GM18909 (cell line): ENCODE results near the gene PSAPL1.

Experiments
- ATAC-seq: cut with Tn5 transposase; IDR thresholded peaks from one replicate; pipeline ENCODE4 v1.9.1; 2021; ENCODE audit warnings: mild to moderate bottlenecking; ENCODE audit not compliant: unreplicated experiment, poor library complexity

Gene PSAPL1

DNA sequence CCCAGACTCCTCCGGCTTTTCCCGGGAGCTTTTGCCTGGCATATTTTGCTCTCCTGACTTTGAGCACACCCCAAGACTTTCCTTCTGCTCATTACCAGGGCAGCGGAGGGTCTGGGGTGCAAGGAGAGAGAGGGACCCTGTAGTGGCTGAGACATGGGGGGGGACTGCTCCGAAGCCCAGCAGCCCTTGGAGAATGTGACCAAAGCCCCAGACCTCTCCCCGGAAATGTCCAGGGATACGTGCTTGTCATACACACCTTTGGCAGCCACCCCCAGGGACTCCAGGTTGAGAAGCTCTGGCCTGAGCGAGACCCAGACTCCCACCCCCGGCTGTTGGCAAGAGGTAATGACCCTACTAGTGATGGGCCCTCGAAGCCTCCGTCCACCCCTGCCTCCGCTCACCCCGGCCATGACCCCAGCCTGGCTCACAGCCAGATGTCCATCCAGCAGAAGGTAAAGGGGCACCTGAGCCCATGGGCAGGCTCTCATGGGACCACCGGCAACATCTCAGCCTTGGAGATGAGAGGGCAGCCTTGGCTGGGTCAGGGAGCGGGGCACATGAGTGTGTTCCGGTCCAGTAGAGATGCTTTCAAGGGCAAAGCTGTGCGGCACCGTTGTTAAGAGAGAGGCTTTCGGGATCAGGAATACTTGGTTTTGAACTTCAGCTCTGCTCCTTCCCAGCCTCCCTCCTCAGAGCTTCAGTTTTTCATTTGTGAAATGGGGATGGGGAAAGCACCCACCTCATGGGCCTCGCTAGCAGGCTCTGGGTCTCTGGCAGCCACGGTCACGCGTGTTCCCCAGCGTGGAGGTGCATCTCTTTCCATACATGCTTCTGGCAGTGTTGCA lies 2.0 kb downstream of the PSAPL1 start:
- no peak for ATAC-seq

DNA sequence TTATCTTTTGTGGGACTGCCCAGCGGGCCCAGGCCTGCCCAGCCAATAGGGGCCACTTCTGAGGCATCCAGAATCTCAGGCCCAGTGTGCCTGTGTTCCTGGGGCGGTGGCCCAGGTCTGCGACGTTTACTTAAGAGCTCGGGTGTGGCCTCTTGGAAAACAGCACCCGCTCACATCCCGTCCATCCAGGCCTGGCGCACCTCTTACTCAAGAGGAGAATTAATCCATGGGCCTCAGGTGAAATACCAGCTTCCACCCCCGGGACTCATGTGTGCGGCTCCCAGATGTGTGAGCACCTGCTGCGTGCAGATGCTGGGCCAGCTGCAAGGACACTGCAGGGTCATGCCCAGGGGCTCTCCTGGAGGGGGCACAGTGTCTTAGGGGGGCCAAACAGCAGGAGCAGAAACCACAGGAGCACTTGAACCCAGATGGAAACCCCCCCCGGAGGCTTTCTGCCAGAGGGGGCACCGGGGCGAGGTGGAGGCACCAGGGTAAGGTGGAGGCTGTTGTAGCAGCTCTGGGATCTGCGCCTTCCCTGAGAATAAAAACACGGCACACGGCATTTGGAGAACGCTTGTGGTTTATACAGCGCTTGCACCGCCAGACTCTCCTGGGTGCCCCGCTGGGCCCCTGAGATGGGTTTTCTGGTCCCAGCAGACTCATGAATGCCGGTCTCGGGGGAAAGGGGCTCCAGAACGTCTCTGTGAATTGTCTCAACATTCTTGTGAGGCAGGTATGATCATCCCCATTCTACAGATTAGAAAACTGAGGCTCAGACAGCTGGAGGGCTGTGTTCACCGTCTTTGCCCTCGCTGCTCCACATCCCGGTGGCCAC lies 2.8 kb downstream of the PSAPL1 start:
- ATAC-seq, result no peak

DNA sequence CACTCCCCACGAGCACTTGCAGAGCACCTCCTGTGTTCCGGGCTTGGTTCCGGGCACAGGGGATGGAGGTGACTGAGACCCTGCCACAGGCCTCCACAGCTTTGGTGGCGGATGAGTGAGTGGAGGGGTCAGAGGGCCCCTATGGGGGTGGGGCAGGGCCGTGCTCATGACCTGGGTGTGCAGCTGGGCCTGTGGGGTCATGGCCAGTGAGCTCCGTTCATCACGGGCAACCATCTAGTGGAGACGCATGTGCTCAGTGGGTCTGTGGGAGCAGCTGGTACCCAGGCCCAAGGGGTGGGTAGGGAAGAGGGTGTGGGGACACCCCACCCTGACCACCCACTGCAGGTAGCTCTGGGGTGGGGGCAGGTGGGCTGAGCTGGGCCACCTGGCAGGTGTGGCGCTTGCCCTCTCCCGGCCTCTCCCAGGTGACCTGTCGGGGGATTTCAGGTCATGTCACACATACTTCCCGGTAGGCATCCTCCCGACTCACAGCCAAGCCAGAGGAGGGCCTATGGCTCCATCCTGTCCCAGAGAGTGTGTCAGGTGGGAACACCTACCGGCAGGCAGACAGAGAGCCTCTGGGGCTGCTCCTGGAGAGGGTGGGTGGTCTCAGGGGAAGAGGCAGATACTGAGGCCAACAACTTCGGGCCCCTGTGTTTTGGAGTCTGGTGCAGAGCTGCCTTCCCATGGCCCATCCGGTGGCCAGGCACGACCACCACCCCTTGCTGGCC lies 3.6 kb downstream of the PSAPL1 start:
- no peak for ATAC-seq

DNA sequence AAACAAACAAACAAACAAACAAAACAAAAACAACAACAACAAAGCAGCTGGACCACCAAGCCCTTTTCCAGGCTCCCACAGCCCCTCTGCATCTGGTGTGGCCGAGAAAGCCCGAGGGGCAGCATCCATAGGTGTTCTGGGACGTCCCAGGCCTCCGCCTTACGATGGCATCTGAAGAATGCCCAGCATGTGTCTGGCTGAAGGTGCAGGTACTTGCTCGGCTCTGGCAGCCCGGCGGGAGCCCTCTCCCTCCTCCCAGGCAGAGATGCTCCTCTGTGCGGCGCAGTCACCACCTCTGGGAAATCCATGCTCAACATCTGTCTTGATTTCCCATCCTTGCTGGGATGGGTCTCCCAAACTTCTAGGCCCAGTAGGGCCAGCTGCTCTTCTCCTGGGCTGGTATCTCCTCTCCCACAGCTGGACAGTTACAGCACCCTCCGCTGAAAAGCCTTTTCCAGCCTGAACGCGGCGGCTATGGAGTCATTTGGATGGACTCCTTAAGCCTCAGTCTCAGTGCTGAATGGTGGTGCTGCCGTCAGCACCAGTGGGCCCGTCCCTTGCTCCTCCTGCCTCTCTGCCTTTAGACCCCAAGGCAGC lies 4.3 kb downstream of the PSAPL1 start:
- ATAC-seq, result no peak

DNA sequence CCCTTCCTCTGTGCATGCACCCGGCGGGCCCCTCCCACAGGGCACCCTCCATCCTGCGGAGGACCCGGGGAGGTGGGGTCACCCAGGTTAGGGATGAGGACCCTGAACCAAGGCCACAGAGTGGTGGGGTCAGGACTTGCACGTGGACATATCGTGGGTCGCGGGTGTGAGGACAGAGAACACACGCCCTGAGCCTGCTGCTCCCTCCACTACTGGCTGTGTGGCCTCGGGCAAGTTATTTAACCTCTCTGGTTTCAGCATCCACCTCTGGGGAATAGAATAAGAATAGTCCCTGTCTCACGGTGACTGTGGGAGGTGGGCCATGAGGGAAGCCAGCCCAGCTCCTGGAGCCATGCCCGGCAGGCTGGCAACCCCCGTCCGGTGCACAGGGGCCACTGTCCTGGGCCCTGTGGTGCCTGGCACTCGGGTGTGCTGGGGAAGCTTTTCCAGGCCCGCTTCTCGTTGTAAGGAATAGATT lies 5.1 kb downstream of the PSAPL1 start:
- no peak for ATAC-seq

DNA sequence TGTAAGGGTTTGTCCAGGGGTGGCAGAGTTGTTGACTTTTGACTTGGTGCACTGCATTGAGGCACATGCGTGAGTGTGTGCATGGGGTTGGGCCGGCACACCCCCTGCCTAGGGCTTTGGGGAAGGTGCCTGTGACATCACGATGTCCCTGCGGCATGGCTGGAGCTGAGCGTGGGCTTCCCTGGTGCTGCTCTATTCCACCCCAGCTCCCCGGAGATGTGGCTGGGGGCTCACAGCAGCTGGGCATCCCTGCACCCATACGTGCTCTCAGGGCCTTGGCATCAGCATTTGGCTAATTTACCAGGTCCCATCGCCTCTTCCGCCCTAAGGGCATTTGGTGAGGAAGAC lies 5.7 kb downstream of the PSAPL1 start:
- ATAC-seq, result no peak

DNA sequence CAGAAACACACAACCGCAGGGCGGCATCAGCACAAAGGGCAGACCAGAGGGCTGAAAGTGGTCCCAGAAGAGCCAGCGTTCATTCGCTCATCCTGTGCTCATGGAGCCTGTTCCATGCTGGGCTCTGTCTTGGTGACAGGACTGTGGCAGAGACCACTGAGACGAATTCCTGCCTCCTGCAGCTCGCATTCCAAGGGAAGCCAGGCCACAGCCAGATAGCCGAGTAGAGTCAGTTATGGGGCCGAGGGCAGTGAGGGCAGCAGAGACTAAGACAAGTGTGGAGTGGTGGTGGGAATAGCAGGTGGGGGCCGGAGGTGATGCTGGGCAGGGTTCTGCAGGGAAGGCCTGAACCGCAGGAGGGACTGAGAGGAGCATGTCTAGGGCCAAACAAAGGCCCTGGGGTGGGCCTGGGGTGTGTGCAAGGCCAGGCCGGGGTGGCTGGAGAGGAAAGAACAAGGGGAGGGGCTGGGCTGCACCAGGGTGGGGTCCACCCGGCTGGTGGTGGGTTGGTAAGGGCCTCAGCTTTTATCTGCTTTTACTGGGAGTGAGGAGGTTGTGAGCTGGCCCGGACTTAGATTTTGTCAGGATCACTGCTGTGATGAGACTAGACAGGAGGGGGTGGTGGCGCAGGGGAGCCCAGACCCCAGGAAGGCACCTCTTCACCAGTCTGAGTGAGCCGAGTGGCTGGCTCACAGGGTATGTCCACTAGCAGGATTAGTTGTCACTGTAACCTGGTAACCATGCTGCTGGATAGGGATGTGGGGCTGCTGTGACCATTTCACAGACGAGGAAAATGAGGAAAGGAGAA lies 6.3 kb downstream of the PSAPL1 start:
- no peak for ATAC-seq

DNA sequence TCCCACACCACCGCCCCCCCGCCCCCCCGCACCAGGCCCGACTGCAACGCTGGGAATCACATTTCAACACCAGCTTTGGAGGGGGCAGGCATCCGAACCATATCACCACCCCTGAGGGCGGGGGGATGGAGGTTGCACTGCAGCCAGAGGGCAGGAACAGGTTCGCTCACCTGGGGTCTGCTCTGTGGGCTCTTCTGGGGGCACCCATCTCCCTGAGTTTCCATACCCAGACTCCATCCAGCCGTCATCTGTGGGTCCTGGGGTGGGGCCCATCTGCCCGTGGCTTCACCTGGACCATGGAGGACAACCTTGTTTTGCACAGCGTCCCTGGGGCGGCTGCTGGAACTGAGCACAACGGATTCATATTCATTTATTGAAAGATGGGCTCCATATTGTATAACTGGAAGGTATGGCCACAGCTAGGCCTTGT lies 6.9 kb downstream of the PSAPL1 start:
- no peak for ATAC-seq

DNA sequence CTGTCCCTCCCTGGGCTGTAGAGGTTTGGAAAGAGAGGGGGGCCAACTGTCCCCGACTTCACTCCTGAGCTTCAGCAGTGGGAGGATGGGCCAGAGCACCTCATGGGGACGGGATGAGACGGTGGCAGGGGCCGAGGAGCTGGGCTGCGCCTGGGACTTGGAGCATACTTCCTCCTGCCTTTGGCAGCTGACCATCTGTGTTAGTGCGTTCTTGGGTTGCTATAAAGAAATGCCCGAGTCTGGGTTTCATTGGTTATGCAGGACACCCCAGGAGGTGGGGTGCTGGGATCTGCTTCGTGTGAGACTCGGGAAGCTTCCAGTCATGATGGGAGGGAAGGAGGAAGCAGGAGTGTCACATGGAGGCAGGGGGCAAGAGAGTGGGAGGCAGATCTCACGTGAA lies 7.4 kb downstream of the PSAPL1 start:
- ATAC-seq, result no peak

DNA sequence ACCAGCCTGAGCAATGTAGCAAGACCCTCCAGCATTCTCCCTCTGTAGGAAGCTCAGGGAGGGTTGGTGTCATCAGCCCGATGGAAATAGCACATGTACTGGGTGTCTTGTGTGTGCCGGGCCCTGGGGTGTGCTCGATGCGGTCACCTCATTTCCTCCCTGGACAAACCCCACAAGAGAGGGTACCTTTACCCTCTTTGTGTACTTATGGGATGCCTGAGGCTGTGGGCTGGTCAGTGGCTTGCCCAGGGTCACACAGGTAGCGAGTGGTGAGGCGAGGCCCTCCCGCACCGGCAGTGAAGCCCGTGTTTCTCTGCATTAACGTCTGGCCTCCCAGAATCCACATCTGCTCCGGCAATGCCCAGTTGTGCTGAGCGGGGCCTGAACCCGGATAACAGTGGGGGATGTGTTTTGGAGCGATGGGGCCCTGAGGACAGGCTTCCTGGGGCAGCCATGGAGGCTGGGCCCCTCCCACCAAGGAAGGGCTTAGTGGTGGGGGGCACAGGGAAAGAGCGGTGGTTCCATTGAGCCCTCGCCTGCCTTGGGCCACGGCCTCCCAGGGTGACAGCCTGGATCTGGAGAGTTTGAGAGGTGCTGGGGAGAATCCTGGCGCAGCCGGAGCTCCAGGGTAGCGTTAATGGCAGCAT lies 8.1 kb downstream of the PSAPL1 start:
- ATAC-seq, result no peak

DNA sequence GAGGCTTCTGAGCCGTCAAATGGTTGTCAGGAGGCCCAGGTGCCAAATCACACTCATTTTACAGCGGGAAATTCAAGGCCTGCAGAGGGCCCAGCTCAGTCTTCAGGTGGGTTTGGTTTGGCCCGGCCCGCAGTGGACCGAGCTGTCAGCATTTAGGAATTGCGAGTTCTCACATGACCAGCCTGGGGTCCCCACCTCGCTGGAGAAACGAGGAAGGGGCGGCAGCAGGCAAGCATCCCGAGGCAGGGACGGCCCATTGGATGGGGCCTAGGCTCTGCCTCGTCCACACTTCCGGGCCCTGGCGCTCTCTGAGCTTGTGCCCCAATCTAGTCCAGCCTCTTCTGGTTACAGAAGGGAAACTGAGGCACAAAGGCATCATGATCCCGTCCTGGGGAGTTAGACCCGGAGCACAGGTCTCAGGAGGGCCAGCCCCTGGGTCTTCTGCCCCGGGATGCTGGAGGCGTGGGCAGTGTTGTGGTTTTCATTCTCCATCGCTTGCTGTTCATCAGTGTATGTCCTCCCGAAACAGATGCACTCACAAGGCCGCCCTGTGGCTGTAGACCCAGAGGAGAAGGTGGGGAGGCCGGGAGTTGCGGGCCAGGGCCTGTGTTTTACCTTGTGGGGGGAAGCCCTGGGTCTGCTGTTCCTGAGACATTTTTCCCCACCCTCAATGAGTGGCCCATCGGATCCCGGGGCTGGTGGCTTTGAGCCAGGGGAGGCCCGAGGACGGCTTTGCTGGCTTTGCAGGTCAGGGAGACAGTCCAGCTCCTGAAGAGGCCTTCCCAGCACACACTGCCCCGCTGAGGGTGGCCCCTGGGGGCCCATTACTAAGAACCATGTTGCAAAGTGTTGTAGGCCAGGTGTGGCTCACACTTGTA lies 8.9 kb downstream of the PSAPL1 start:
- ATAC-seq, result no peak

DNA sequence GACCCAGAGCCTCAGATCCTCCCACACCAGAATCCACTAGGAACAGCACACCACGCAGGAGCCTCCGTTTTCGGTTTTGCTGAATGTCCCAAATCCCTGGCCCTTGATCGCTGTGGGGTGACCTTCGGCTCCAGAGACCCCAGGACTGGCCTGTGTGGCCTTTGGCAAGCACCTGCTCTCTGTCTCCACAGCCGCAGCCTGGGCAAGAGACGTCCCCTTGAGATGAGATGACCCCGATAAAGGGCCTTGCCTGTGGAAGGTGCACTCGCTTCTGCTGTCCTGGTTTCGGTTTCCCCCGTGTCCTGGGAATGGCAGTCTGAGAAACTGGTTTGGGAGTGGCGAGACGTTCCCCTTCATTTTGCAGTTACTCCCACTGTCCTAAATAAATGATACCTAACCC lies 9.6 kb downstream of the PSAPL1 start:
- no peak for ATAC-seq

DNA sequence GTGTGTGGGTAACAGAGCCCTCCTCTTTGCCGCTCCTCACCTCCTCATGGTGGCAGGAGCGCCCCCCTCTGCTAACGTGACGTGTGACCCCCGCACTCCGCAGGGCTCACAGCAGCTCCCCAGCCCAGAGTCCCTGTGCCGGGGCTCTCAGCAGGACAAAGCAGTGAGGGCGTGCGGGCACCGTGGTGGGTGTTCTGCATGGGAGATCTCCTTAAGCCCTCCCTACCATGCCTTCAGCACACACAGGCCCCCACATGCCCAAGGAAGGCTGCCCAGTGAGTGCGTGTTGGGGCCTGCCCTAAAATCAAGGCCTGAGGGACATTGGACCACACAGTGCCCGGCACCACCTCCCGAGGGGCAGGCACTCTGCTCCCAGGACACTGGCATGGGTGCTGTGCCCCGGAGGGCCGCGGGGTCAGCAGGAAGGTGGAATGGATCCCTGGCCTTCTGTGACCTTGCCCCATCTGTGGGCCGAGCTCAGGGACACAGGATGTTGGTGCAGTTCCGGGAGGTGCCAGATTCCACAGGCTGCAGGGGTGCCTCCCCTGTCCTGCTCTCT lies 10.1 kb downstream of the PSAPL1 start:
- no peak for ATAC-seq

DNA sequence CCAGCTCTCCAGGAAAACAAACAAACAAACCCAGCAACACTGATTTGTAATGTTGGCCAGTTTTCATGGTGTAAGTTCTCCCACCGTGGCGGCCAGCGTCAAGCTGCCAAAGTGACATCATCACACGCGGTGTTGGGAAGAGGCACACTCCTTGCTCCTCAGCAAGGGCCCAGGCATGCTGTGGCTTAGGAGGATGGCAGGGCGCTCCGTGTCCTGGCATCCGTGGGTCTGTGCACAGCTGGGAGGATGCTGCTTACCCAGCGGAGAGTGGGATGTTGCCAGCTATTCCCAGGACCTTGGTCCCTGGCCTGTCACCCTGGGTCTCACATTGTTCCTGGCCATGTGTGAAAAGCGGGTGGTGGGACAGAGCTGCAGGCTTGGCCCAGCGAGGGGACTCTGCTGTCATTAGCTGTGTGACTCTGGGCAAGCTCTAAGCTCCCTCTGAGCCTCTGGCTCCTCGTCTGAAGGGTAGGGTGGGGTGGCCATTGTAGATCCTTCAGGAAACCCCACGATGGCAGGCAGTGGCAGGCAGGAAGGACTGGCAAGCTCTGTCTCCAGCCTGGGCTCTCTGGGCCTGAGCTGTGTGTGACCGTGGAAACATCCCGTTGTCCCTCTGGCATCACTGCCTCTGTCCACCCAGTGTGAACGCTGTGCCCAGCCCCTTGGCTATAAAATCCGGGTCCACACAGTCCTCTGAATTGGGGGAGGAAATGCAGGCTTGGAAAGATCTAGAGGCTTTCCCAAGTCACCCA lies 10.8 kb downstream of the PSAPL1 start:
- no peak for ATAC-seq

DNA sequence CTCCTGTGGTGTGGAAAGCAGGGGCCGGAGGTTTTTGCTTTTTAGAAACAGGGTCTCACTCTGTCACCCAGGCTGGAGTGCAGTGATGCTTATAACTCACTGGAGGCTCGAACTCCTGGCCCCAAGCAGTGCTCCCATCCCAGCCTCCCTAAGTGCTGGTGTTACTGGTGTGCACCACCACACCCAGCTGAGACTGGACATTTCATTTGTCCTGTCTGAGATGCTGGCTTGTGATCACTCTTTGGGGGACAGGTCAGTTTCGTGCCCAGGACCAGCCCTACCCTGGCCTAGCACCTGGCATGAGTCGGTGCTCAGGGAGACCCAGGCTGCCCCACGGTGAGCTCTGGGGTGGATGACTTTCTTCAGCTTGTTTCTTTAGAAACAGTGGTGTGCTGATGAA lies 11.3 kb downstream of the PSAPL1 start:
- ATAC-seq, result no peak

DNA sequence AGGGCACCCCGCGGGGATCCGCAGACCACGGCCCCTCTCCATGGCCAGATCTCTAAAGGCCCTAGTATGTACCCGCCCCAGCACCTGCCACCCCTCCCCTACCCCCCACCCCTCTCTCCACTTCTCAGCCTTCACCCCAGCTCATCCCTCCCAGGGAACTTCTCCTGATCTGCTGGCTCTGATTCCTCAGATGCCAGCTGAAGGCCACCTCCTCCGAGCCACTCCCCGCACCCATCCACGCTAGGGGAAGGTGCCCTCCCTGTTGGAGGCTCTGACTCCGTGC lies 11.9 kb downstream of the PSAPL1 start:
- no peak for ATAC-seq

DNA sequence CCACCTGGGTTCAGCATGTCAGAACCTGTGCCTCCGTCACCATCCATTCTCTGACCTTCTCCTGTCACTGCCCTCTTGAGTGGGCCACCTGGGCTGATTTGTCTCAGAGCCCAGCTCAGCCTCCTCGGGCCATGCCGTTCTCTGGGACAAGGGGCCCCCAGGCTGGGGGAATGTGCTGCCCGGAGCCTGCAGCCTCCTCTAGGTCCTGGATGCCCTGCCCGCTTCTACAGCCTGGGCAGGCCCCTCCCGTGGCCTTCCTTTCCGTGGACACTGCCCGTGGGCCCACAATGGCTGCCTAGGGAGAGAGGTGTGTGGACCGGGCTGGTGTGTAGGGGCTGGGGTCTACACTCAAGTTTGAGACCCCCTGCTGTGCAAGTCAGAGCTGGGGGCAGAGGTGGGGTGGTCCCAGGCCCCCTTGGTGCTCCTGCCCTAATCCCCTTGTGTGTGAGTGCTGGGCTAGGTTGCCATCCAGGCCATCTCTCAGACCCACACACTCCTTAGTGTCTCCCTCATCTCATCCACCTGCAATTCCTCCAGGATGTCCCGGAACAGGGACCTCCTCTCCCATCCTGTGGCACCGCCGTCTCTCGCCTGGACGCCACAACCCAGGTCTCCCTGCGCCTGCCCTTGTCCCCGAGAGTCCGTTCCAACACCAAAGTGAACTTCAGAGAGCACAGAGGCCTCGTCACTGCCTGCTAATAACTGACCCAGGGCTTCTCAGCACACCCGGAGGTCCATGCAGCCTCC lies 12.4 kb downstream of the PSAPL1 start:
- ATAC-seq, result no peak
